ENCODE data around the gene HIBCH. TPM values are rescaled to one million over a fixed set of nuclear protein-coding genes. Genes with fewer than 3 reads are reported as not detected.
"Not testable (repeated sequence)": the region's sequence is repeated elsewhere in the genome, so short reads cannot be mapped to it uniquely, and the experiment has no call there.

The HIBCH gene
- total and polyA plus RNA-seq, 2 of the 13 experiments (the other 11 are each of a cell fraction or from before 2014, with no cell fraction given), result 18.8 to 49.5 TPM

DNA sequence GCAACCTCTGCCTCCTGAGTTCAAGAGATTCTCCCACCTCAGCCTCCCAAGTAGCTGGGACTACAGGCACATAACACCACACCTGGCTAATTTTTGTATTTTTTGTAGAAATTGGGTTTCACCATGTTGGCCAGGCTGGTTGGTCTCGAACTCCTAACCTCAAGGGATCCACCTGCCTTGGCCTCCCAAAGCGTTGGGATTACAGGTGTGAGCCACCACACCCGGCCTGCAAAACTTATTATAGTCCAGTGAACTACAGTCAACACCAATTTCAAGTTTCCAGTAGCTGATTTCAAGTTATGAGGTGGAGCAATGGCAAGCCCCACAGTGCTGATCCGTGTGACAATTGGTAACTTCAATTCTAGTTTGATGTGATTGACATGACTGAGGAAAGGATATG is 16.0 kb upstream of the HIBCH start:
- not testable (repeated sequence) for BruUV-seq (replicated peaks); ATAC-seq; H2AFZ ChIP-seq (ENCODE audit: low read length); H3K9me3 ChIP-seq (ENCODE audit: low read length); DNase-seq (ENCODE audit: low spot score); H4K20me1 ChIP-seq (ENCODE audit: insufficient read depth, low read length); H3K79me2 ChIP-seq (ENCODE audit: insufficient read depth, low read length); H3K36me3 ChIP-seq (replicated peaks in 1 of 2; ENCODE audit: control insufficient read depth in 1 of 2, insufficient read depth in 2 of 2, low read length in 2 of 2); FAIRE-seq; H3K27me3 ChIP-seq (ENCODE audit: control insufficient read depth in 1 of 2, insufficient read depth in 2 of 2, low read length in 2 of 2); TF ChIP-seq CREB1 (IDR thresholded peaks at IDR 0.05)
- WGBS (ENCODE audit: low lambda C conversion rate), result 85% methylated on average over 4 of the region's 4 CpGs
- in situ Hi-C loops (cut with HindIII; ENCODE audit: extremely low pct_ligation_motif_present, low pct_unique_long_range_greater_than_20kb), result loop anchor here (25.0 kb wide), 1 partner anchor 177 kb away; no protein-coding TSS in a partner anchor
- H3K4me2 ChIP-seq (ENCODE audit: low read depth, low read length), result peak overlapping the region; percentile 83
- TF ChIP-seq ATF7-NPFF (CRISPR knock-in tag; IDR thresholded peaks at IDR 0.05; ENCODE audit: low read depth) (0 out of 2 replicates have a peak, but pooled peaks have one; percentile 52), TBX2 (CRISPR knock-in tag; IDR thresholded peaks at IDR 0.05; ENCODE audit: borderline replicate concordance) (peak; percentile 48; the same call in 1 of the 2 replicates), ZNF460 (CRISPR knock-in tag; IDR thresholded peaks at IDR 0.05; ENCODE audit: borderline replicate concordance) (peak; percentile 89), CREB1 (CRISPR knock-in tag; IDR thresholded peaks at IDR 0.05) (0 out of 2 replicates have a peak, but pooled peaks have one; percentile 34), ZNF501 (CRISPR knock-in tag; IDR thresholded peaks at IDR 0.05) (peak; percentile 60; the same call in 1 of the 2 replicates), ZMYM3 (CRISPR knock-in tag; IDR thresholded peaks at IDR 0.05) (peak; percentile 62; the same call in 1 of the 2 replicates)
- TF ChIP-seq, protein P1, sequence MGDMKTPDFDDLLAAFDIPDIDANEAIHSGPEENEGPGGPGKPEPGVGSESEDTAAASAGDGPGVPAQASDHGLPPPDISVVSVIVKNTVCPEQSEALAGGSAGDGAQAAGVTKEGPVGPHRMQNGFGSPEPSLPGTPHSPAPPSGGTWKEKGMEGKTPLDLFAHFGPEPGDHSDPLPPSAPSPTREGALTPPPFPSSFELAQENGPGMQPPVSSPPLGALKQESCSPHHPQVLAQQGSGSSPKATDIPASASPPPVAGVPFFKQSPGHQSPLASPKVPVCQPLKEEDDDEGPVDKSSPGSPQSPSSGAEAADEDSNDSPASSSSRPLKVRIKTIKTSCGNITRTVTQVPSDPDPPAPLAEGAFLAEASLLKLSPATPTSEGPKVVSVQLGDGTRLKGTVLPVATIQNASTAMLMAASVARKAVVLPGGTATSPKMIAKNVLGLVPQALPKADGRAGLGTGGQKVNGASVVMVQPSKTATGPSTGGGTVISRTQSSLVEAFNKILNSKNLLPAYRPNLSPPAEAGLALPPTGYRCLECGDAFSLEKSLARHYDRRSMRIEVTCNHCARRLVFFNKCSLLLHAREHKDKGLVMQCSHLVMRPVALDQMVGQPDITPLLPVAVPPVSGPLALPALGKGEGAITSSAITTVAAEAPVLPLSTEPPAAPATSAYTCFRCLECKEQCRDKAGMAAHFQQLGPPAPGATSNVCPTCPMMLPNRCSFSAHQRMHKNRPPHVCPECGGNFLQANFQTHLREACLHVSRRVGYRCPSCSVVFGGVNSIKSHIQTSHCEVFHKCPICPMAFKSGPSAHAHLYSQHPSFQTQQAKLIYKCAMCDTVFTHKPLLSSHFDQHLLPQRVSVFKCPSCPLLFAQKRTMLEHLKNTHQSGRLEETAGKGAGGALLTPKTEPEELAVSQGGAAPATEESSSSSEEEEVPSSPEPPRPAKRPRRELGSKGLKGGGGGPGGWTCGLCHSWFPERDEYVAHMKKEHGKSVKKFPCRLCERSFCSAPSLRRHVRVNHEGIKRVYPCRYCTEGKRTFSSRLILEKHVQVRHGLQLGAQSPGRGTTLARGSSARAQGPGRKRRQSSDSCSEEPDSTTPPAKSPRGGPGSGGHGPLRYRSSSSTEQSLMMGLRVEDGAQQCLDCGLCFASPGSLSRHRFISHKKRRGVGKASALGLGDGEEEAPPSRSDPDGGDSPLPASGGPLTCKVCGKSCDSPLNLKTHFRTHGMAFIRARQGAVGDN (CRISPR knock-in tag; IDR thresholded peaks at IDR 0.05), result peak; percentile 19; the same call in 1 of the 2 replicates
- TF ChIP-seq, protein P2, sequence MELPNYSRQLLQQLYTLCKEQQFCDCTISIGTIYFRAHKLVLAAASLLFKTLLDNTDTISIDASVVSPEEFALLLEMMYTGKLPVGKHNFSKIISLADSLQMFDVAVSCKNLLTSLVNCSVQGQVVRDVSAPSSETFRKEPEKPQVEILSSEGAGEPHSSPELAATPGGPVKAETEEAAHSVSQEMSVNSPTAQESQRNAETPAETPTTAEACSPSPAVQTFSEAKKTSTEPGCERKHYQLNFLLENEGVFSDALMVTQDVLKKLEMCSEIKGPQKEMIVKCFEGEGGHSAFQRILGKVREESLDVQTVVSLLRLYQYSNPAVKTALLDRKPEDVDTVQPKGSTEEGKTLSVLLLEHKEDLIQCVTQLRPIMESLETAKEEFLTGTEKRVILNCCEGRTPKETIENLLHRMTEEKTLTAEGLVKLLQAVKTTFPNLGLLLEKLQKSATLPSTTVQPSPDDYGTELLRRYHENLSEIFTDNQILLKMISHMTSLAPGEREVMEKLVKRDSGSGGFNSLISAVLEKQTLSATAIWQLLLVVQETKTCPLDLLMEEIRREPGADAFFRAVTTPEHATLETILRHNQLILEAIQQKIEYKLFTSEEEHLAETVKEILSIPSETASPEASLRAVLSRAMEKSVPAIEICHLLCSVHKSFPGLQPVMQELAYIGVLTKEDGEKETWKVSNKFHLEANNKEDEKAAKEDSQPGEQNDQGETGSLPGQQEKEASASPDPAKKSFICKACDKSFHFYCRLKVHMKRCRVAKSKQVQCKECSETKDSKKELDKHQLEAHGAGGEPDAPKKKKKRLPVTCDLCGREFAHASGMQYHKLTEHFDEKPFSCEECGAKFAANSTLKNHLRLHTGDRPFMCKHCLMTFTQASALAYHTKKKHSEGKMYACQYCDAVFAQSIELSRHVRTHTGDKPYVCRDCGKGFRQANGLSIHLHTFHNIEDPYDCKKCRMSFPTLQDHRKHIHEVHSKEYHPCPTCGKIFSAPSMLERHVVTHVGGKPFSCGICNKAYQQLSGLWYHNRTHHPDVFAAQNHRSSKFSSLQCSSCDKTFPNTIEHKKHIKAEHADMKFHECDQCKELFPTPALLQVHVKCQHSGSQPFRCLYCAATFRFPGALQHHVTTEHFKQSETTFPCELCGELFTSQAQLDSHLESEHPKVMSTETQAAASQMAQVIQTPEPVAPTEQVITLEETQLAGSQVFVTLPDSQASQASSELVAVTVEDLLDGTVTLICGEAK (IDR thresholded peaks at IDR 0.05), result not testable (repeated sequence)
- TF ChIP-seq, protein P2 (CRISPR knock-in tag; IDR thresholded peaks at IDR 0.05), result peak; percentile 78; the same call in 1 of the 2 replicates
- intact Hi-C loops (cut with micrococcal nuclease; ENCODE audit: unreplicated experiment), result loop anchor here (2.0 to 10.0 kb wide), 3 partner anchors 15 to 679 kb away; partner anchors contain the start of genes NAB1 and STAT1
- peaks cover 59% of the 10 kb centered on the region for H3K4me1 ChIP-seq (ENCODE audit: insufficient read depth, low read length)
- CTCF ChIA-PET (ENCODE audit: low intra/inter-chr PET ratio, low total read pairs), result interaction anchor here (1.6 kb wide), 1 partner anchor 16 kb away, joined by 3 read pairs; the partner anchor contains the start of gene HIBCH
- H3K27ac ChIP-seq (ENCODE audit: extremely low read length, insufficient read depth, low read length), result peak overlapping the region; percentile 84
- peak overlapping the region; percentile 65; the same call in 1 of the 2 replicates for H3K9ac ChIP-seq (ENCODE audit: insufficient read depth, low read depth, low read length)
- H3K4me3 ChIP-seq (replicated peaks in 1 of 3; ENCODE audit: insufficient read depth in 1 of 3, low read depth in 2 of 3, low read length in 3 of 3), result peak overlapping the region; percentile 59 to 70 (median 67); a peak in 4 of 6 replicates
- POLR2A ChIA-PET, result interaction anchor here (0.9 to 1.2 kb wide), 2 partner anchors 16 to 17 kb away, joined by 3 read pairs; partner anchors contain the start of gene HIBCH
